NCI-H1048 (cell line): Measurements from ENCODE around the gene RANGAP1.
A peak's percentile ranks its signal among the peaks of the same experiment; 100 is the strongest.

Source experiments
- DNase-seq: peaks from one replicate; lab custom pipeline; 2025; lab: John Stamatoyannopoulos, UW

RANGAP1 gene

GRCh38 chr22:41285820-41286638, at the start of gene RANGAP1:
RANGAP1 (minus strand) TSS chr22:41286187; CDS start chr22:41281044, 5,143 bp downstream.
- DNase-seq, result peak; percentile 98

GRCh38 chr22:41334951-41335635, 49.1 kb upstream of the RANGAP1 start:
- no peak for DNase-seq

- no peak for DNase-seq
Measured at GRCh38 chr22:41334215-41334614, 48.2 kb upstream of the RANGAP1 start.

GRCh38 chr22:41333806-41334205, 47.8 kb upstream of the RANGAP1 start:
- DNase-seq, result no peak

GRCh38 chr22:41332217-41332939, 46.4 kb upstream of the RANGAP1 start:
- DNase-seq, result no peak

GRCh38 chr22:41330169-41330568, 44.2 kb upstream of the RANGAP1 start:
- no peak for DNase-seq

GRCh38 chr22:41327124-41327523, 41.1 kb upstream of the RANGAP1 start:
- no peak for DNase-seq

GRCh38 chr22:41324821-41325528, 39.0 kb upstream of the RANGAP1 start:
- no peak for DNase-seq

- DNase-seq, result no peak
Measured at GRCh38 chr22:41320416-41321240, 34.6 kb upstream of the RANGAP1 start.

GRCh38 chr22:41315586-41315985, 29.6 kb upstream of the RANGAP1 start:
- DNase-seq, result no peak

GRCh38 chr22:41314821-41315220, 28.8 kb upstream of the RANGAP1 start:
- no peak for DNase-seq

- no peak for DNase-seq
Measured at GRCh38 chr22:41311487-41311886, 25.5 kb upstream of the RANGAP1 start.

GRCh38 chr22:41310336-41310735, 24.3 kb upstream of the RANGAP1 start:
- no peak for DNase-seq

GRCh38 chr22:41308544-41308947, 22.6 kb upstream of the RANGAP1 start:
- DNase-seq, result no peak

GRCh38 chr22:41308054-41308453, 22.1 kb upstream of the RANGAP1 start:
- DNase-seq, result no peak

GRCh38 chr22:41305646-41306045, 19.7 kb upstream of the RANGAP1 start:
- DNase-seq, result no peak

- DNase-seq, result no peak
Measured at GRCh38 chr22:41302811-41303210, 16.8 kb upstream of the RANGAP1 start.

- no peak for DNase-seq
Measured at GRCh38 chr22:41302021-41302767, 16.2 kb upstream of the RANGAP1 start.

GRCh38 chr22:41301085-41302020, 15.4 kb upstream of the RANGAP1 start, which contains the start of gene ZC3H7B:
ZC3H7B (plus strand) TSS chr22:41301525; CDS start chr22:41320661, 19,136 bp downstream.
- DNase-seq, result peak; percentile 53
